ELR (cell line): ENCODE results near the gene TRIM33.
"Not testable (repeated sequence)": the region's sequence is repeated elsewhere in the genome, so short reads cannot be mapped to it uniquely, and the experiment has no call there.

ENCODE experiments used
- DNase-seq: peaks from one replicate; pipeline ENCODE4 v3.0.0-alpha.2; 2015; ENCODE audit warnings: low read depth

TRIM33 gene

GRCh38 chr1:114510274-114511031 lies 550 bp downstream of the TRIM33 start:
- DNase-seq, result peak; percentile 59

- DNase-seq, result peak; percentile 23
Measured at GRCh38 chr1:114509596-114510273, 1.3 kb downstream of the TRIM33 start.

GRCh38 chr1:114508386-114508898 lies 2.6 kb downstream of the TRIM33 start:
- no peak for DNase-seq

- DNase-seq, result no peak
Measured at GRCh38 chr1:114507513-114507912, 3.5 kb downstream of the TRIM33 start.

- DNase-seq, result no peak
Measured at GRCh38 chr1:114505148-114505561, 5.8 kb downstream of the TRIM33 start.

- no peak for DNase-seq
Measured at GRCh38 chr1:114503916-114504422, 7.0 kb downstream of the TRIM33 start.

- no peak for DNase-seq
Measured at GRCh38 chr1:114502080-114502479, 8.9 kb downstream of the TRIM33 start.

- no peak for DNase-seq
Measured at GRCh38 chr1:114499478-114499877, 11.5 kb downstream of the TRIM33 start.

GRCh38 chr1:114496089-114496488 lies 14.9 kb downstream of the TRIM33 start:
- no peak for DNase-seq

- no peak for DNase-seq
Measured at GRCh38 chr1:114495486-114495885, 15.5 kb downstream of the TRIM33 start.

GRCh38 chr1:114492978-114493377 lies 18.0 kb downstream of the TRIM33 start:
- DNase-seq, result no peak

GRCh38 chr1:114490274-114490693 lies 20.7 kb downstream of the TRIM33 start:
- no peak for DNase-seq

- DNase-seq, result no peak
Measured at GRCh38 chr1:114488739-114489138, 22.3 kb downstream of the TRIM33 start.

GRCh38 chr1:114485286-114485685 lies 25.7 kb downstream of the TRIM33 start:
- no peak for DNase-seq

GRCh38 chr1:114482585-114482984 lies 28.4 kb downstream of the TRIM33 start:
- DNase-seq, result no peak

GRCh38 chr1:114479636-114480035 lies 31.4 kb downstream of the TRIM33 start:
- DNase-seq, result not testable (repeated sequence)

- no peak for DNase-seq
Measured at GRCh38 chr1:114479134-114479533, 31.9 kb downstream of the TRIM33 start.

- DNase-seq, result no peak
Measured at GRCh38 chr1:114473796-114474195, 37.2 kb downstream of the TRIM33 start.

- no peak for DNase-seq
Measured at GRCh38 chr1:114472408-114472807, 38.6 kb downstream of the TRIM33 start.

GRCh38 chr1:114470681-114471080 lies 40.3 kb downstream of the TRIM33 start:
- no peak for DNase-seq

GRCh38 chr1:114468710-114469468 lies 42.1 kb downstream of the TRIM33 start:
- peak; percentile 39 for DNase-seq

- no peak for DNase-seq
Measured at GRCh38 chr1:114468047-114468446, 43.0 kb downstream of the TRIM33 start.
